OCI-LY3 (cell line): ENCODE results near the gene SMIM36.

Experiments
- H2AFZ ChIP-seq: fragments of 200-600, 300-600 bp; shearing (Covaris generic); 2 replicates; pipeline ENCODE4 v1.6.0; 2014; ENCODE audit warnings: antibody characterized with exemption, low read depth, low read length
- H3K27ac ChIP-seq: fragments of 200-600, 300-600 bp; sonication (generic); 2 replicates; pipeline ENCODE4 v1.5.1; 2014; ENCODE audit warnings: mild to moderate bottlenecking, low read length, moderate library complexity, mixed read lengths
- H3K27me3 ChIP-seq: fragments of 200-600, 300-600 bp; sonication (generic); 2 replicates; pipeline ENCODE4 v1.6.1; 2014; ENCODE audit warnings: low read depth, low read length, mixed read lengths
- H3K36me3 ChIP-seq: fragments of 200-600, 300-600 bp; sonication (generic); replicated peaks from 2 replicates; pipeline ENCODE3; 2014; ENCODE audit warnings: low read depth, low read length, mixed read lengths
- H3K4me1 ChIP-seq: fragments of 300-600, 200-600 bp; sonication (generic); 2 replicates; pipeline ENCODE4 v1.6.1; 2014; ENCODE audit warnings: low read length, mixed read lengths
- H3K4me2 ChIP-seq: fragments of 200-600, 300-600 bp; sonication (generic); 2 replicates; pipeline ENCODE4 v1.6.1; 2014; ENCODE audit warnings: low read length, mixed read lengths
- H3K4me3 ChIP-seq: fragments of 300-600, 200-600 bp; sonication (generic); 2 replicates; pipeline ENCODE4 v1.5.1; 2014; ENCODE audit warnings: antibody characterized with exemption, mild to moderate bottlenecking, low read length, moderate library complexity
- H3K79me2 ChIP-seq: fragments of 300-600, 200-600 bp; shearing (Covaris generic); 2 replicates; pipeline ENCODE4 v1.6.1; 2014; ENCODE audit warnings: mild to moderate bottlenecking, low read length, mixed read lengths
- H3K9ac ChIP-seq: fragments of 300-600, 200-600 bp; shearing (Covaris generic); 2 replicates; pipeline ENCODE4 v1.6.0; 2014; ENCODE audit warnings: mild to moderate bottlenecking, low read length, moderate library complexity
- H3K9me3 ChIP-seq: fragments of 200-600, 300-600 bp; shearing (Covaris generic); 2 replicates; pipeline ENCODE4 v1.6.1; 2014; ENCODE audit warnings: low read length, mixed read lengths; ENCODE audit not compliant: insufficient read depth
- H4K20me1 ChIP-seq: fragments of 200-600, 300-600 bp; sonication (generic); 2 replicates; pipeline ENCODE4 v1.6.1; 2016; ENCODE audit warnings: low read length, mixed read lengths; ENCODE audit not compliant: insufficient read depth
- CTCF ChIP-seq: fragments of 200-600, 300-600 bp; sonication (generic); IDR thresholded peaks from 2 replicates; pipeline ENCODE4 v1.5.1; 2014; ENCODE audit warnings: antibody characterized with exemption, low read length, low read depth
- EZH2phosphoT487 ChIP-seq: fragments of 200-600 bp; shearing (Covaris generic); IDR thresholded peaks from 2 replicates; pipeline ENCODE4 v1.6.1; 2018; ENCODE audit warnings: antibody characterized with exemption, mixed run types, low read depth

SMIM36 gene

GRCh38 chr17:55435408-55435807, 75.8 kb downstream of the SMIM36 start:
- TF ChIP-seq CTCF (no peak), EZH2phosphoT487 (no peak)
- H3K36me3 ChIP-seq = no peaks in the 10 kb centered on the region
- H3K9ac ChIP-seq = no peak overlapping the region
- no peaks in the 10 kb centered on the region for H3K9me3 ChIP-seq
- H2AFZ ChIP-seq = no peak overlapping the region
- no peak overlapping the region for H3K4me3 ChIP-seq
- H3K4me2 ChIP-seq = no peak overlapping the region
- no peaks in the 10 kb centered on the region for H3K79me2 ChIP-seq
- no peaks in the 10 kb centered on the region for H3K27me3 ChIP-seq
- H4K20me1 ChIP-seq = no peaks in the 10 kb centered on the region
- H3K27ac ChIP-seq = no peak overlapping the region
- peaks cover 59% of the 10 kb centered on the region for H3K4me1 ChIP-seq

- TF ChIP-seq EZH2phosphoT487 (no peak), CTCF (no peak)
- Histone ChIP-seq H3K36me3 (no peaks in the 10 kb centered on the region), H3K4me2 (no peak overlapping the region), H4K20me1 (no peaks in the 10 kb centered on the region), H3K79me2 (no peaks in the 10 kb centered on the region), H3K9me3 (no peaks in the 10 kb centered on the region), H2AFZ (no peak overlapping the region), H3K4me1 (peaks cover 59% of the 10 kb centered on the region), H3K27ac (no peak overlapping the region), H3K27me3 (no peaks in the 10 kb centered on the region), H3K9ac (no peak overlapping the region), H3K4me3 (no peak overlapping the region)
Measured at GRCh38 chr17:55434721-55435120, 76.5 kb downstream of the SMIM36 start.

GRCh38 chr17:55433629-55434422, 77.4 kb downstream of the SMIM36 start:
- Histone ChIP-seq H3K36me3 (no peaks in the 10 kb centered on the region), H3K9ac (no peak overlapping the region), H3K27ac (no peak overlapping the region), H3K4me3 (no peak overlapping the region), H3K4me1 (peaks cover 56% of the 10 kb centered on the region), H3K27me3 (no peaks in the 10 kb centered on the region), H2AFZ (no peak overlapping the region), H3K9me3 (no peaks in the 10 kb centered on the region), H4K20me1 (no peaks in the 10 kb centered on the region), H3K79me2 (no peaks in the 10 kb centered on the region), H3K4me2 (no peak overlapping the region)
- no peak for TF ChIP-seq CTCF
- TF ChIP-seq EZH2phosphoT487 = no peak

GRCh38 chr17:55433029-55433628, 78.1 kb downstream of the SMIM36 start:
- no peak overlapping the region for H3K4me2 ChIP-seq
- H3K4me1 ChIP-seq = peaks cover 56% of the 10 kb centered on the region
- no peaks in the 10 kb centered on the region for H3K27me3 ChIP-seq
- TF ChIP-seq EZH2phosphoT487 = no peak
- TF ChIP-seq CTCF = no peak
- H4K20me1 ChIP-seq = no peaks in the 10 kb centered on the region
- H3K36me3 ChIP-seq = no peaks in the 10 kb centered on the region
- no peaks in the 10 kb centered on the region for H3K9me3 ChIP-seq
- H2AFZ ChIP-seq = no peak overlapping the region
- no peaks in the 10 kb centered on the region for H3K79me2 ChIP-seq
- no peak overlapping the region for H3K27ac ChIP-seq
- no peak overlapping the region for H3K9ac ChIP-seq
- H3K4me3 ChIP-seq = no peak overlapping the region
